Neural progenitor cell (in vitro differentiated cells): ENCODE data around the gene DNAJC22.

Experiments used
- CTCF ChIP-seq: fragments of 200-600 bp; sonication (generic); IDR thresholded peaks from 2 replicates; pipeline ENCODE4 v1.5.1; 2017; ENCODE audit warnings: antibody characterized with exemption, mild to moderate bottlenecking
- EZH2 ChIP-seq: fragments of 200-600 bp; sonication (generic); IDR thresholded peaks from 2 replicates; pipeline ENCODE4 v1.6.1; 2017; ENCODE audit warnings: antibody characterized with exemption, mild to moderate bottlenecking, moderate library complexity

- no peak for TF ChIP-seq CTCF
- peak; percentile 97 for TF ChIP-seq EZH2
Observed at GRCh38 chr12:49335955-49336644, 10.6 kb upstream of the DNAJC22 start.
